AG04449 (cell line): Measurements from ENCODE around the gene MT1B.

Experiments used
- CTCF ChIA-PET: fragments of 350-600 bp; formaldehyde crosslinking; extraction: SDS; loops from one replicate; lab custom pipeline; 2021; ENCODE audit warnings: antibody characterized with exemption; lab: Yijun Ruan, JAX
- POLR2A ChIA-PET: fragments of 400-600, 350-600 bp; formaldehyde crosslinking; extraction: SDS; loops from one replicate; lab custom pipeline; 2020; ENCODE audit warnings: antibody characterized with exemption, inconsistent platforms; lab: Yijun Ruan, JAX
- DNase-seq: peaks from one replicate; pipeline ENCODE4 v3.0.0-alpha.2; 2010; ENCODE audit warnings: low read depth, low spot score
- H3K4me3 ChIP-seq: 2 replicates; pipeline ENCODE4 v1.5.1; 2011; ENCODE audit warnings: low read depth, mild to moderate bottlenecking, control low read depth, low read length
- TF ChIP-seq, protein P1 (sequence below): IDR thresholded peaks from one replicate; pipeline ENCODE4 v1.5.1; 2011; ENCODE audit warnings: mild to moderate bottlenecking, moderate library complexity, low read length, control low read depth, inconsistent platforms; ENCODE audit not compliant: insufficient read depth; ENCODE audit errors: missing control alignments

Gene MT1B

GRCh38 chr16:56607109-56607618 lies 44.5 kb upstream of the MT1B start:
- TF ChIP-seq, protein P1, sequence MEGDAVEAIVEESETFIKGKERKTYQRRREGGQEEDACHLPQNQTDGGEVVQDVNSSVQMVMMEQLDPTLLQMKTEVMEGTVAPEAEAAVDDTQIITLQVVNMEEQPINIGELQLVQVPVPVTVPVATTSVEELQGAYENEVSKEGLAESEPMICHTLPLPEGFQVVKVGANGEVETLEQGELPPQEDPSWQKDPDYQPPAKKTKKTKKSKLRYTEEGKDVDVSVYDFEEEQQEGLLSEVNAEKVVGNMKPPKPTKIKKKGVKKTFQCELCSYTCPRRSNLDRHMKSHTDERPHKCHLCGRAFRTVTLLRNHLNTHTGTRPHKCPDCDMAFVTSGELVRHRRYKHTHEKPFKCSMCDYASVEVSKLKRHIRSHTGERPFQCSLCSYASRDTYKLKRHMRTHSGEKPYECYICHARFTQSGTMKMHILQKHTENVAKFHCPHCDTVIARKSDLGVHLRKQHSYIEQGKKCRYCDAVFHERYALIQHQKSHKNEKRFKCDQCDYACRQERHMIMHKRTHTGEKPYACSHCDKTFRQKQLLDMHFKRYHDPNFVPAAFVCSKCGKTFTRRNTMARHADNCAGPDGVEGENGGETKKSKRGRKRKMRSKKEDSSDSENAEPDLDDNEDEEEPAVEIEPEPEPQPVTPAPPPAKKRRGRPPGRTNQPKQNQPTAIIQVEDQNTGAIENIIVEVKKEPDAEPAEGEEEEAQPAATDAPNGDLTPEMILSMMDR, result no peak
- peak overlapping the region; percentile 41 for H3K4me3 ChIP-seq
- DNase-seq, result peak; percentile 94
- ChIA-PET POLR2A (interaction anchor here (0.8 to 17.5 kb wide), 3 partner anchors 19 to 218 kb away, joined by 3 to 263 read pairs (median 3); partner anchors contain the start of genes MT1E, NUDT21 and OGFOD1), CTCF (interaction anchor here (0.8 to 10.2 kb wide), 7 partner anchors 11 to 95 kb away, joined by 3 to 174 read pairs (median 10); no protein-coding TSS in a partner anchor)

GRCh38 chr16:56607675-56608042 lies 44.0 kb upstream of the MT1B start:
- ChIA-PET POLR2A (interaction anchor here (17.5 kb wide), 1 partner anchor 18 kb away, joined by 263 read pairs; the partner anchor contains the start of gene MT1E), CTCF (interaction anchor here (1.2 to 10.2 kb wide), 4 partner anchors 10 to 95 kb away, joined by 3 to 174 read pairs (median 13); no protein-coding TSS in a partner anchor)
- no peak overlapping the region for H3K4me3 ChIP-seq
- DNase-seq, result no peak
- TF ChIP-seq, protein P1, result no peak

DNA sequence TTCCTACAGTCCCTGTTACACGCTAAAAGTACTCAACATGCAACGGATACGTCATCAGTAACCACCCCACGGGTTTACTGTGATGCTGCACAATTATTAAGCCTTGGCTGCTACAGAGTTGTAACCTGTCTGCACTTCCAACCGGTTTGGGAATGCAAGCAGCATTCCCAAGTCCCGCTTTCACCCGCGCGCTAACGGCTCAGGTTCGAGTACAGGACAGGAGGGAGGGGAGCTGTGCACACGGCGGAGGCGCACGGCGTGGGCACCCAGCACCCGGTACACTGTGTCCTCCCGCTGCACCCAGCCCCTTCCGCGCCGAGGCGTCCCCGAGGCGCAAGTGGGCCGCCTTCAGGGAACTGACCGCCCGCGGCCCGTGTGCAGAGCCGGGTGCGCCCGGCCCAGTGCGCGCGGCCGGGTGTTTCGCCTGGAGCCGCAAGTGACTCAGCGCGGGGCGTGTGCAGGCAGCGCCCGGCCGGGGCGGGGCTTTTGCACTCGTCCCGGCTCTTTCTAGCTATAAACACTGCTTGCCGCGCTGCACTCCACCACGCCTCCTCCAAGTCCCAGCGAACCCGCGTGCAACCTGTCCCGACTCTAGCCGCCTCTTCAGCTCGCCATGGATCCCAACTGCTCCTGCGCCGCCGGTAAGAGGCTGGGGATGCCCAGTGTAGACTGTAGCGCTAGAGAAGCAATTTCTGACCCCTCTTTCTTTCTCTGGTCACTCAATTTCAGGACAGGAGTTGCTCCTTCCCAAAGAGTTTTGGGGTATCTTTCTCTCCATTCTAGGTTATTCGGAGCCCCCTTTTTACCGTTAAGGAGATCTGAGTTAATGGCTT lies 43.4 kb upstream of the MT1B start, which contains the start of gene MT2A:
Gene MT2A (plus strand): TSS at position 542 of the 833 bp plus-strand sequence. CDS start 72 bp downstream, at position 614.
- ChIA-PET CTCF (interaction anchor here (0.6 to 10.2 kb wide), 6 partner anchors 10 to 277 kb away, joined by 3 to 174 read pairs (median 3); no protein-coding TSS in a partner anchor), POLR2A (interaction anchor here (0.6 to 17.5 kb wide), 6 partner anchors 9 to 75 kb away, joined by 3 to 263 read pairs (median 4); partner anchors contain the start of genes MT1A, MT1E and MT1X)
- DNase-seq, result peak; percentile 65
- peak within 1 kb of the TSS; percentile 74 for H3K4me3 ChIP-seq
- TF ChIP-seq, protein P1, result no peak

- no peak for DNase-seq
- TF ChIP-seq, protein P1, result no peak
- ChIA-PET POLR2A (interaction anchor here (0.9 to 17.5 kb wide), 5 partner anchors 8 to 74 kb away, joined by 3 to 263 read pairs (median 4); partner anchors contain the start of genes MT1E and MT1X), CTCF (interaction anchor here (1.1 to 10.2 kb wide), 5 partner anchors 8 to 278 kb away, joined by 3 to 174 read pairs (median 3); no protein-coding TSS in a partner anchor)
- peak overlapping the region; percentile 74 for H3K4me3 ChIP-seq
These were observed 42.7 kb upstream of the MT1B start for GRCh38 chr16:56608876-56609462.

GRCh38 chr16:56609463-56609921 lies 42.2 kb upstream of the MT1B start:
- H3K4me3 ChIP-seq, result peak overlapping the region; percentile 74
- POLR2A ChIA-PET, result interaction anchor here (1.2 to 17.5 kb wide), 2 partner anchors 17 to 74 kb away, joined by 3 to 263 read pairs; partner anchors contain the start of gene MT1E
- TF ChIP-seq, protein P1, result peak; percentile 7
- CTCF ChIA-PET, result interaction anchor here (1.1 to 10.2 kb wide), 4 partner anchors 9 to 279 kb away, joined by 3 to 174 read pairs (median 3); no protein-coding TSS in a partner anchor
- peak; percentile 60 for DNase-seq
